Measurements from ENCODE around the gene DACT3.

DNA sequence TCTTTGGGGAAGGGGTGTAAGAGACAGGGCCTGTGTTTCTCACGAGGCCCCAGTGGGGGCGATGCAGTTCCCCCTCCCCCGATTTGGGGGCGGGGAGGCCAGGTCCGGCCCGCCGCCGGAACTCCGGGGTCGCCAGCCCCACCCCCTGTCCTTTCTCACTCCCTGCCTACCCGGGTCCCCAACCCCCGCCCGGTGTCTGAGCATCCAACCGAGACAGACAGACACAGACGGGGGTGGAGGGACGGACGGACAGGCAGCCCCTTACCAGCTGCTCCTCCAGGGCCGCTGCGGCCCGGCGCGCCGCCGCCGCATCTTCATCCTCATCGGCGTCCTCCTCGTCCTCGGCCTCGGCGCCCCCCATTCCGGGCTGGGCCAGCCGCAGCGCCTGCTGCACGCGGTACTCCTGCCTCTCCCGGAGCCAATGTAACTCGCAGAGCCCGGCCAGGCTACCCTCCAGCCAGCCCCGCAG is 397 bp downstream of the DACT3 start:
- no peak for TF ChIP-seq SP1 (IDR thresholded peaks at IDR 0.05)
- no peak for TF ChIP-seq NFRKB (IDR thresholded peaks at IDR 0.05)
- TF ChIP-seq SUZ12 (IDR thresholded peaks at IDR 0.05) = no peak
- no peak for TF ChIP-seq CTBP1 (IDR thresholded peaks at IDR 0.05; ENCODE audit: borderline replicate concordance)
- no peak for TF ChIP-seq LEF1 (IDR thresholded peaks at IDR 0.05; ENCODE audit: borderline replicate concordance)
- TF ChIP-seq PKNOX1 (IDR thresholded peaks at IDR 0.05) = no peak
- TF ChIP-seq BHLHE40 (IDR thresholded peaks at IDR 0.05; ENCODE audit: borderline replicate concordance) = no peak
- no peak for TF ChIP-seq FOXK2 (IDR thresholded peaks at IDR 0.05)
- no peak for TF ChIP-seq FOXA1 (IDR thresholded peaks at IDR 0.05)

All from HEK293T (cell line).